ENCODE data around the gene RNASE7. TPM values are rescaled to one million over a fixed set of nuclear protein-coding genes. Genes with fewer than 3 reads are reported as not detected.

RNASE7 gene
- total and polyA plus RNA-seq, 4 donors, result 0.12 TPM; not detected in 3

DNA sequence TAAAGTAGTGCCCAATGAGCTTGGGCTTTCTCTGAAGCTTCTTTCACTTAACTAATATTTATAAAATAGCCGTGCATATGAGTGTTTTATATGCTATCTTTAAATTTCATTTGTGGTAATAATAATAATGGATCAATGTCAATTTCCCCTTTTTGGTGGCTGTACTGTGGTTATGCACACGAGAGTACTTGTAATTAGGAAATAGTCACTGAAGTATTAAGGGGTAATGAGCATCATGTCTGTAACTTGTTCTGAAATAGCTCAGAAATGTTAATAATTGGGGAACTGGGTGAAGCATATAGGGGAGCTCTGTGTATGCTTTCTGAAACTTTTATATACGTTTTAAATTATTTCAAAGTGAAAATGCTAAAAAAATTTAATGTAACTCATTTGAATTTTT is 8.4 kb downstream of the RNASE7 start:
- no peaks in the 10 kb centered on the region for H3K36me3 ChIP-seq (ENCODE audit: control insufficient read depth, insufficient read depth, low read length)
- H3K4me3 ChIP-seq (ENCODE audit: low read depth, low read length), result no peak overlapping the region
- no peak for DNase-seq (ENCODE audit: low read depth in 4 of 6, low spot score in 6 of 6)
- no peak overlapping the region for H3K27ac ChIP-seq (ENCODE audit: low read depth, low read length)
- H3K27me3 ChIP-seq (ENCODE audit: control insufficient read depth, insufficient read depth, low read length), result no peaks in the 10 kb centered on the region
- no CpG with 5 or more reads among the region's 3 CpGs for WGBS (ENCODE audit: insufficient coverage)
- no peaks in the 10 kb centered on the region for H3K4me1 ChIP-seq (ENCODE audit: control insufficient read depth, insufficient read depth, low read length)
- no peaks in the 10 kb centered on the region for H3K9me3 ChIP-seq (ENCODE audit: control insufficient read depth, insufficient read depth, low read length)

- Histone ChIP-seq H3K4me1 (ENCODE audit: control insufficient read depth, insufficient read depth, low read length) (peaks cover 4% of the 10 kb centered on the region), H3K9me3 (ENCODE audit: control insufficient read depth, insufficient read depth, low read length) (no peaks in the 10 kb centered on the region), H3K36me3 (ENCODE audit: control insufficient read depth, insufficient read depth, low read length) (no peaks in the 10 kb centered on the region), H3K4me3 (ENCODE audit: low read depth, low read length) (no peak overlapping the region), H3K27me3 (ENCODE audit: control insufficient read depth, insufficient read depth, low read length) (no peaks in the 10 kb centered on the region), H3K27ac (ENCODE audit: low read depth, low read length) (no peak overlapping the region)
- no peak for DNase-seq (ENCODE audit: low read depth in 4 of 6, low spot score in 6 of 6)
- WGBS (ENCODE audit: insufficient coverage), result 93% methylated on average over 14 of the region's 20 CpGs
Measured at GRCh38 chr14:21053184-21054122, 11.3 kb downstream of the RNASE7 start.

GRCh38 chr14:21054123-21054767 is 12.1 kb downstream of the RNASE7 start:
- no CpG with 5 or more reads among the region's 3 CpGs for WGBS (ENCODE audit: insufficient coverage)
- no peak for DNase-seq (ENCODE audit: low read depth in 4 of 6, low spot score in 6 of 6)

GRCh38 chr14:21054768-21055145 is 12.6 kb downstream of the RNASE7 start:
- no peaks in the 10 kb centered on the region for H3K36me3 ChIP-seq (ENCODE audit: control insufficient read depth, insufficient read depth, low read length)
- no peaks in the 10 kb centered on the region for H3K27me3 ChIP-seq (ENCODE audit: control insufficient read depth, insufficient read depth, low read length)
- no peak overlapping the region for H3K4me3 ChIP-seq (ENCODE audit: low read depth, low read length)
- DNase-seq (ENCODE audit: low read depth in 4 of 6, low spot score in 6 of 6), result no peak
- H3K9me3 ChIP-seq (ENCODE audit: control insufficient read depth, insufficient read depth, low read length), result no peaks in the 10 kb centered on the region
- H3K4me1 ChIP-seq (ENCODE audit: control insufficient read depth, insufficient read depth, low read length), result peaks cover 4% of the 10 kb centered on the region
- no CpG with 5 or more reads among the region's 4 CpGs for whole genome bisulfite sequencing (ENCODE audit: insufficient coverage)
- H3K27ac ChIP-seq (ENCODE audit: low read depth, low read length), result no peak overlapping the region

More at GRCh38 chr14:21054123-21054767, 12.1 kb downstream of the RNASE7 start:
- Histone ChIP-seq H3K27me3 (ENCODE audit: control insufficient read depth, insufficient read depth, low read length) (no peaks in the 10 kb centered on the region), H3K36me3 (ENCODE audit: control insufficient read depth, insufficient read depth, low read length) (no peaks in the 10 kb centered on the region), H3K27ac (ENCODE audit: low read depth, low read length) (no peak overlapping the region), H3K9me3 (ENCODE audit: control insufficient read depth, insufficient read depth, low read length) (no peaks in the 10 kb centered on the region), H3K4me3 (ENCODE audit: low read depth, low read length) (no peak overlapping the region), H3K4me1 (ENCODE audit: control insufficient read depth, insufficient read depth, low read length) (peaks cover 4% of the 10 kb centered on the region)

GRCh38 chr14:21055432-21056117 is 13.4 kb downstream of the RNASE7 start:
- Histone ChIP-seq H3K27me3 (ENCODE audit: control insufficient read depth, insufficient read depth, low read length) (no peaks in the 10 kb centered on the region), H3K4me1 (ENCODE audit: control insufficient read depth, insufficient read depth, low read length) (peaks cover 7% of the 10 kb centered on the region), H3K36me3 (ENCODE audit: control insufficient read depth, insufficient read depth, low read length) (no peaks in the 10 kb centered on the region), H3K4me3 (ENCODE audit: low read depth, low read length) (no peak overlapping the region), H3K9me3 (ENCODE audit: control insufficient read depth, insufficient read depth, low read length) (no peaks in the 10 kb centered on the region), H3K27ac (ENCODE audit: low read depth, low read length) (no peak overlapping the region)
- WGBS (ENCODE audit: insufficient coverage), result 50% methylated on average over 4 of the region's 5 CpGs
- DNase-seq (ENCODE audit: low read depth in 4 of 6, low spot score in 6 of 6), result no peak

DNA sequence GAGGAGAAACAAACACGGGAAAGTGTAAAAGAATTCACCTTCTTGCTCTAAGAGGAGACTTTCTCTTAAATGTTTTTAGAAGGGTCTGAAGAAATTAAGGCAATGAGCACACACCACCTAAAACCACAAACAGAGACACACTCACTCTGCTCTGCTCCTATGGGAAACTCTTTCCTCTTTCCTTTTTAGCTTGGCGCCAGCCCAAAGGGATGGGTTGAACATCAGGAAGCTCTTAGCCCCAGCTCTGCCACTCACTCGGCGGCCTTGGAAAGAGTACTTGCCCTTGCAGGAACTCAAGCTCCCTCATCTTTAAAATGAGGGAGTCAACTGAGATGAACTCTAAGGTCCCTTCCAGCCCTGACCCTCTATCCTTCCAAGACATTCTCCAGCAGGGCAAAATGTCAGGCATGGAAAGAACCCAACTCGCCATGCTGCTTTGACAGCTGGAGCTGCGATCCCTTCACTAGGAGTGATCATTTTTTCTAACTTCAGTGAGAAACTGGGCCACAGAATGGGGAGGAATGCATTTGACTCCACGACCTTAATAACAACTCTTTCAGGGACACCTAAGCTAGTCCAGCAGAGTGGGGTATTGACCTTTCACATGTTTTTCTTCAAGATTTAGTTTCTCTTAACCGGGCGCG is 14.5 kb downstream of the RNASE7 start:
- no peaks in the 10 kb centered on the region for H3K9me3 ChIP-seq (ENCODE audit: control insufficient read depth, insufficient read depth, low read length)
- H3K27ac ChIP-seq (ENCODE audit: low read depth, low read length), result no peak overlapping the region
- peaks cover 7% of the 10 kb centered on the region for H3K4me1 ChIP-seq (ENCODE audit: control insufficient read depth, insufficient read depth, low read length)
- H3K36me3 ChIP-seq (ENCODE audit: control insufficient read depth, insufficient read depth, low read length), result no peaks in the 10 kb centered on the region
- H3K27me3 ChIP-seq (ENCODE audit: control insufficient read depth, insufficient read depth, low read length), result no peaks in the 10 kb centered on the region
- DNase-seq (ENCODE audit: low read depth in 4 of 6, low spot score in 6 of 6), result peak in 1 of 6 donors; percentile 36
- no peak overlapping the region for H3K4me3 ChIP-seq (ENCODE audit: low read depth, low read length)
- 77% methylated on average over 5 of the region's 10 CpGs for WGBS (ENCODE audit: insufficient coverage)

DNA sequence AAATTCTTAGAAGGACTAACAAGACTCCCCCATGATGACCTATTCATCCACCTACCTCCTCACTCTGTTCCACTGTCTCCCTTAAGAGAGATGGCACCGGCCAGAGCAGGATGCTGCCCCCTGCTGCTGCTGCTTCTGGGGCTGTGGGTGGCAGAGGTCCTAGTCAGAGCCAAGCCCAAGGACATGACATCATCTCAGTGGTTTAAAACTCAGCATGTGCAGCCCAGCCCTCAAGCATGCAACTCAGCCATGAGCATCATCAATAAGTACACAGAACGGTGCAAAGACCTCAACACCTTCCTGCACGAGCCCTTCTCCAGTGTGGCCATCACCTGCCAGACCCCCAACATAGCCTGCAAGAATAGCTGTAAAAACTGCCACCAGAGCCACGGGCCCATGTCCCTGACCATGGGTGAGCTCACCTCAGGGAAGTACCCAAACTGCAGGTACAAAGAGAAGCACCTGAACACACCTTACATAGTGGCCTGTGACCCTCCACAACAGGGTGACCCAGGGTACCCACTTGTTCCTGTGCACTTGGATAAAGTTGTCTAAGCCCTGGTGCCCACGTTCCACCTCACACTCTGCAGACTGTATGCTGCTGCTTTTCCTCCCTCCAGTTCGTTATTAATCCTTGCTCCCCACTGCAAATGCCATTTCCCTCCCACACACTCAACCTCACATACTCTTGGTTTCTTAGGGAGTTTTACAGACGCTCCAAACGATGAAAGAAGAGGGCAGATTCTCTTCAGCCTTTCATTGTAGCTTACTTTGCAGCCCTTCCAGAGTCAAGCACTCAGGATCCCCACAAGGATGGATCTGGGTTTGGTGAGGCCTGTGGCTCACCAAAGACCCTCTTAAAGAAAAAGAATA is 15.9 kb downstream of the RNASE7 start, which contains the start of gene RNASE8:
RNASE8 (plus strand) TSS at position 20 of the 873 bp plus-strand sequence; CDS start at position 91, 71 bp downstream.
- Histone ChIP-seq H3K4me3 (ENCODE audit: low read depth, low read length) (no peak within 1 kb of the TSS), H3K4me1 (ENCODE audit: control insufficient read depth, insufficient read depth, low read length) (peaks cover 7% of the 10 kb centered on the region), H3K27ac (ENCODE audit: low read depth, low read length) (no peak within 1 kb of the TSS), H3K9me3 (ENCODE audit: control insufficient read depth, insufficient read depth, low read length) (no peaks in the 10 kb centered on the region), H3K27me3 (ENCODE audit: control insufficient read depth, insufficient read depth, low read length) (no peaks in the 10 kb centered on the region), H3K36me3 (ENCODE audit: control insufficient read depth, insufficient read depth, low read length) (no peaks in the 10 kb centered on the region)
- 76% methylated on average over 8 of the region's 8 CpGs for WGBS (ENCODE audit: insufficient coverage)
- DNase-seq (ENCODE audit: low read depth in 4 of 6, low spot score in 6 of 6), result no peak

- Histone ChIP-seq H3K4me1 (ENCODE audit: control insufficient read depth, insufficient read depth, low read length) (peaks cover 7% of the 10 kb centered on the region), H3K9me3 (ENCODE audit: control insufficient read depth, insufficient read depth, low read length) (no peaks in the 10 kb centered on the region), H3K27me3 (ENCODE audit: control insufficient read depth, insufficient read depth, low read length) (no peaks in the 10 kb centered on the region), H3K27ac (ENCODE audit: low read depth, low read length) (no peak overlapping the region), H3K36me3 (ENCODE audit: control insufficient read depth, insufficient read depth, low read length) (no peaks in the 10 kb centered on the region), H3K4me3 (ENCODE audit: low read depth, low read length) (no peak overlapping the region)
- 83% methylated on average over 5 of the region's 5 CpGs for WGBS (ENCODE audit: insufficient coverage)
- DNase-seq (ENCODE audit: low read depth in 4 of 6, low spot score in 6 of 6), result no peak
Measured at GRCh38 chr14:21058903-21059302, 16.7 kb downstream of the RNASE7 start.

All from spinal cord (tissue), 10 donors.